ENCODE results near the gene LAMC3.
"Not testable (repeated sequence)": the region's sequence is repeated elsewhere in the genome, so short reads cannot be mapped to it uniquely, and the experiment has no call there.

- TF ChIP-seq POLR2A, POLR2AphosphoS5 (IDR thresholded peaks at IDR 0.05; ENCODE audit: low read depth, low read length): not testable (repeated sequence)
Observed at GRCh38 chr9:131000526-131000925, 8.4 kb upstream of the LAMC3 start.

Measured in GM12892 (cell line).